NCI-H2196 treated with DMSO at 0.1 percent for 48 hours (cell line): ENCODE results near the gene RANBP2.

Source experiments
- DNase-seq: peaks from one replicate; lab custom pipeline; 2025; ENCODE audit not compliant: unreplicated experiment; lab: John Stamatoyannopoulos, UW

RANBP2 gene

GRCh38 chr2:108776475-108776874 lies 57.2 kb downstream of the RANBP2 start:
- DNase-seq = no peak

GRCh38 chr2:108778857-108779256 lies 59.6 kb downstream of the RANBP2 start:
- no peak for DNase-seq

GRCh38 chr2:108786008-108786353 lies 66.7 kb downstream of the RANBP2 start:
- DNase-seq = no peak

- peak; percentile 78 for DNase-seq
Measured at GRCh38 chr2:108786354-108787215, 67.3 kb downstream of the RANBP2 start, which contains the start of gene CCDC138. Gene CCDC138, plus strand, starts transcription at chr2:108786771. Its CDS starts 52 bp downstream, at chr2:108786823.

GRCh38 chr2:108787216-108787541 lies 67.9 kb downstream of the RANBP2 start:
- no peak for DNase-seq

- no peak for DNase-seq
Measured at GRCh38 chr2:108803045-108803736, 83.9 kb downstream of the RANBP2 start.

- no peak for DNase-seq
Measured at GRCh38 chr2:108805032-108805431, 85.8 kb downstream of the RANBP2 start.

GRCh38 chr2:108805782-108806181 lies 86.5 kb downstream of the RANBP2 start:
- DNase-seq = no peak

- no peak for DNase-seq
Measured at GRCh38 chr2:108806371-108807113, 87.3 kb downstream of the RANBP2 start.

GRCh38 chr2:108809936-108810335 lies 90.7 kb downstream of the RANBP2 start:
- no peak for DNase-seq

- DNase-seq = no peak
Measured at GRCh38 chr2:108810993-108811957, 92.0 kb downstream of the RANBP2 start.

GRCh38 chr2:108813732-108814131 lies 94.5 kb downstream of the RANBP2 start:
- no peak for DNase-seq

- no peak for DNase-seq
Measured at GRCh38 chr2:108820482-108820881, 101.2 kb downstream of the RANBP2 start.

GRCh38 chr2:108823286-108823685 lies 104.0 kb downstream of the RANBP2 start:
- no peak for DNase-seq

GRCh38 chr2:108824316-108825070 lies 105.2 kb downstream of the RANBP2 start:
- no peak for DNase-seq

GRCh38 chr2:108825254-108825653 lies 106.0 kb downstream of the RANBP2 start:
- DNase-seq = no peak

- DNase-seq = no peak
Measured at GRCh38 chr2:108825736-108826135, 106.5 kb downstream of the RANBP2 start.

GRCh38 chr2:108829578-108830310 lies 110.5 kb downstream of the RANBP2 start:
- no peak for DNase-seq

GRCh38 chr2:108833219-108833618 lies 113.9 kb downstream of the RANBP2 start:
- DNase-seq = no peak
